ENCODE data around the gene RPL35. TPM values are rescaled to one million over a fixed set of nuclear protein-coding genes. Genes with fewer than 3 reads are reported as not detected.

The RPL35 gene
- total and polyA plus RNA-seq, 2 experiments from 2014 or later = 1,202 to 4,143 TPM

DNA sequence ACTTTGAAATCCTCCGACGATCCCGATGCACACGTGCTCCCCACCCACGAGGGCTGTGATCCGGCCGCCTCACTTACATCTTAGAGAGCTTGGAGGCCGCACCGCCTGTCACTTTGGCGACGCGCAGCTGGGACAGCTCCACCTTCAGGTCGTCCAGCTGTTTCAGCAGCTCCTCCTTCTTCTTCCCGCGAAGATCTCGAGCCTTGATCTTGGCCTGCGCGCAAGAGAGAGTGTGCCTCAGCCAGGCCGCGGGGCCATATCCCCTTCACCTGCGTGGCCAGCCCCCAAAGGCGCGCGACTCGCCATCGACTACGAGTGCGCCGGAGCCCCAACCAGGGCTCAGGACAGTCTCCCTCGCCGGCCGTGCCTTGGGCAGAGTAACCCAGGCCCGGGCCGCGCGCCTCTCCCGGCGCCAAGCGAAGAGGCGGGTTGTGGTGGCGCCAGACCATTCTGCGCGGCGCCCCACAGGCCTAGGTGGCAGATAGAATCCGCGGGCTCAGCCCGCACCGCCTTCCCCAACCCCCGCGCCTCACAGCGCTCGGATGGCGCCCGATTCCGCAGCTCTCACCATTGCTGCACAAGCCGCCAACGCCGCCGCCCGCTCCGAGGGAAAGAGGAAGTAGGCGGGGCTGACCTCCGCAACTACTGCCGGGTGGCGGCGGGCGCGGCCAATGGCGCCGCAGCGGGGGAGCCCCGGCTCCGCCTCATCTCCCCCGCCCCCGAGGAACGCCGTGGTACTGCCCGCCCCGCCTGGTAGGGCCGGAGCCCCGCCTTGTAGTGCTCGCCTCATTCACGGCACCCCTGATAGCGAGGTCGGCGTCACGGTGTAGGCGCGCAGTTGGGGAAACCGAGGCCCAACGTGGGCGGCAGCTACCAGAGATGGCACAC, at the start of gene RPL35, which contains the start of gene ARPC5L (continued):
- TF ChIP-seq STAT1 (IDR thresholded peaks at IDR 0.05; ENCODE audit: unreplicated experiment) = no peak

DNA sequence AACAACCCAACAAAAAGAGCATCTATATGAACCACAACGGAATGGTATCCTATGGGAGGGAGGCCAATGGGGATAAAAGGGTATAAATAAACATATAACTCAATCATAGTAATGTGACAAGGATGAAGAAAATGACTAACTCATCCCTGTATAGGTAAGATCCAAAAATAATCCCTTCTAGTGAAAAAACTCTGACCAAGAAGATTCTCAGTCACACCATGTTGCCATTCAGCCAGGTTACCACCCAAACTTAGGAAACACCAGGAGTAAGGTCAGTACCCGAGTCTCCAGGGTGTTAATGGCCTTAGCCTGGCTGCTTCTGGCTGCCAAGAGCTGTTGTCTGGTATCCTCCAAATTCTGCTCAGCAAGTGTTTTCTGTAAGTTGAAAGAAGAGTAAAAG, 46.3 kb upstream of the RPL35 start:
- H3K27ac Mint-ChIP-seq = no peak overlapping the region
- H3K4me3 Mint-ChIP-seq = no peak overlapping the region
- H3K27me3 Mint-ChIP-seq (ENCODE audit: insufficient read depth, low read depth, poor library complexity) = peaks cover 2% of the 10 kb centered on the region
- H3K4me3 ChIP-seq = no peak overlapping the region
- H3K27ac ChIP-seq (ENCODE audit: low read depth) = 0 out of 2 replicates have a peak overlapping the region, but pooled peaks have one; percentile 22
- no peaks in the 10 kb centered on the region for H3K36me3 ChIP-seq (ENCODE audit: insufficient read depth)
- H4K20me1 ChIP-seq (replicated peaks; ENCODE audit: insufficient read depth) = no peaks in the 10 kb centered on the region
- H3K27me3 ChIP-seq (ENCODE audit: insufficient read depth) = no peaks in the 10 kb centered on the region
- no peaks in the 10 kb centered on the region for H3K9me2 ChIP-seq (ENCODE audit: insufficient read depth)
- ATAC-seq (no peak), DNase-seq (ENCODE audit: low spot score) (no peak)
- H3F3A ChIP-seq (replicated peaks; ENCODE audit: low read depth) = no peaks in the 10 kb centered on the region
- peaks cover 6% of the 10 kb centered on the region; the same call in 1 of the 3 replicates for H3K36me3 Mint-ChIP-seq (ENCODE audit: low read depth)
- H3K4me2 ChIP-seq = no peak overlapping the region
- H2AFZ ChIP-seq = no peak overlapping the region
- no peaks in the 10 kb centered on the region for H3K4me1 ChIP-seq (ENCODE audit: insufficient read depth)
- H3K79me2 ChIP-seq (replicated peaks; ENCODE audit: insufficient read depth) = no peaks in the 10 kb centered on the region
- H3K4me1 Mint-ChIP-seq = no peaks in the 10 kb centered on the region
- H3K9me3 Mint-ChIP-seq = no peaks in the 10 kb centered on the region
- TF ChIP-seq ZNF114 (CRISPR knock-in tag; IDR thresholded peaks at IDR 0.05) = no peak
- TF ChIP-seq NANOG (IDR thresholded peaks at IDR 0.05; ENCODE audit: borderline replicate concordance) = no peak
- no peak for TF ChIP-seq CREB1 (CRISPR knock-in tag; IDR thresholded peaks at IDR 0.05; ENCODE audit: low read depth)
- TF ChIP-seq JUNB (IDR thresholded peaks at IDR 0.05; ENCODE audit: unreplicated experiment) = no peak
- TF ChIP-seq, protein P1, sequence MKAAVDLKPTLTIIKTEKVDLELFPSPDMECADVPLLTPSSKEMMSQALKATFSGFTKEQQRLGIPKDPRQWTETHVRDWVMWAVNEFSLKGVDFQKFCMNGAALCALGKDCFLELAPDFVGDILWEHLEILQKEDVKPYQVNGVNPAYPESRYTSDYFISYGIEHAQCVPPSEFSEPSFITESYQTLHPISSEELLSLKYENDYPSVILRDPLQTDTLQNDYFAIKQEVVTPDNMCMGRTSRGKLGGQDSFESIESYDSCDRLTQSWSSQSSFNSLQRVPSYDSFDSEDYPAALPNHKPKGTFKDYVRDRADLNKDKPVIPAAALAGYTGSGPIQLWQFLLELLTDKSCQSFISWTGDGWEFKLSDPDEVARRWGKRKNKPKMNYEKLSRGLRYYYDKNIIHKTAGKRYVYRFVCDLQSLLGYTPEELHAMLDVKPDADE (IDR thresholded peaks at IDR 0.05) = no peak
- TF ChIP-seq, protein P2, sequence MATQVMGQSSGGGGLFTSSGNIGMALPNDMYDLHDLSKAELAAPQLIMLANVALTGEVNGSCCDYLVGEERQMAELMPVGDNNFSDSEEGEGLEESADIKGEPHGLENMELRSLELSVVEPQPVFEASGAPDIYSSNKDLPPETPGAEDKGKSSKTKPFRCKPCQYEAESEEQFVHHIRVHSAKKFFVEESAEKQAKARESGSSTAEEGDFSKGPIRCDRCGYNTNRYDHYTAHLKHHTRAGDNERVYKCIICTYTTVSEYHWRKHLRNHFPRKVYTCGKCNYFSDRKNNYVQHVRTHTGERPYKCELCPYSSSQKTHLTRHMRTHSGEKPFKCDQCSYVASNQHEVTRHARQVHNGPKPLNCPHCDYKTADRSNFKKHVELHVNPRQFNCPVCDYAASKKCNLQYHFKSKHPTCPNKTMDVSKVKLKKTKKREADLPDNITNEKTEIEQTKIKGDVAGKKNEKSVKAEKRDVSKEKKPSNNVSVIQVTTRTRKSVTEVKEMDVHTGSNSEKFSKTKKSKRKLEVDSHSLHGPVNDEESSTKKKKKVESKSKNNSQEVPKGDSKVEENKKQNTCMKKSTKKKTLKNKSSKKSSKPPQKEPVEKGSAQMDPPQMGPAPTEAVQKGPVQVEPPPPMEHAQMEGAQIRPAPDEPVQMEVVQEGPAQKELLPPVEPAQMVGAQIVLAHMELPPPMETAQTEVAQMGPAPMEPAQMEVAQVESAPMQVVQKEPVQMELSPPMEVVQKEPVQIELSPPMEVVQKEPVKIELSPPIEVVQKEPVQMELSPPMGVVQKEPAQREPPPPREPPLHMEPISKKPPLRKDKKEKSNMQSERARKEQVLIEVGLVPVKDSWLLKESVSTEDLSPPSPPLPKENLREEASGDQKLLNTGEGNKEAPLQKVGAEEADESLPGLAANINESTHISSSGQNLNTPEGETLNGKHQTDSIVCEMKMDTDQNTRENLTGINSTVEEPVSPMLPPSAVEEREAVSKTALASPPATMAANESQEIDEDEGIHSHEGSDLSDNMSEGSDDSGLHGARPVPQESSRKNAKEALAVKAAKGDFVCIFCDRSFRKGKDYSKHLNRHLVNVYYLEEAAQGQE (IDR thresholded peaks at IDR 0.05; ENCODE audit: unreplicated experiment) = no peak
- TF ChIP-seq ZNF331 (CRISPR knock-in tag; IDR thresholded peaks at IDR 0.05; ENCODE audit: low read depth) = no peak
- TF ChIP-seq STAT1 (IDR thresholded peaks at IDR 0.05; ENCODE audit: unreplicated experiment) = no peak
- TF ChIP-seq, protein P3, sequence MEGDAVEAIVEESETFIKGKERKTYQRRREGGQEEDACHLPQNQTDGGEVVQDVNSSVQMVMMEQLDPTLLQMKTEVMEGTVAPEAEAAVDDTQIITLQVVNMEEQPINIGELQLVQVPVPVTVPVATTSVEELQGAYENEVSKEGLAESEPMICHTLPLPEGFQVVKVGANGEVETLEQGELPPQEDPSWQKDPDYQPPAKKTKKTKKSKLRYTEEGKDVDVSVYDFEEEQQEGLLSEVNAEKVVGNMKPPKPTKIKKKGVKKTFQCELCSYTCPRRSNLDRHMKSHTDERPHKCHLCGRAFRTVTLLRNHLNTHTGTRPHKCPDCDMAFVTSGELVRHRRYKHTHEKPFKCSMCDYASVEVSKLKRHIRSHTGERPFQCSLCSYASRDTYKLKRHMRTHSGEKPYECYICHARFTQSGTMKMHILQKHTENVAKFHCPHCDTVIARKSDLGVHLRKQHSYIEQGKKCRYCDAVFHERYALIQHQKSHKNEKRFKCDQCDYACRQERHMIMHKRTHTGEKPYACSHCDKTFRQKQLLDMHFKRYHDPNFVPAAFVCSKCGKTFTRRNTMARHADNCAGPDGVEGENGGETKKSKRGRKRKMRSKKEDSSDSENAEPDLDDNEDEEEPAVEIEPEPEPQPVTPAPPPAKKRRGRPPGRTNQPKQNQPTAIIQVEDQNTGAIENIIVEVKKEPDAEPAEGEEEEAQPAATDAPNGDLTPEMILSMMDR (conservative IDR thresholded peaks at IDR 0.05; ENCODE audit: low read depth in 2 of 2) = no peak
- TF ChIP-seq, protein P4, sequence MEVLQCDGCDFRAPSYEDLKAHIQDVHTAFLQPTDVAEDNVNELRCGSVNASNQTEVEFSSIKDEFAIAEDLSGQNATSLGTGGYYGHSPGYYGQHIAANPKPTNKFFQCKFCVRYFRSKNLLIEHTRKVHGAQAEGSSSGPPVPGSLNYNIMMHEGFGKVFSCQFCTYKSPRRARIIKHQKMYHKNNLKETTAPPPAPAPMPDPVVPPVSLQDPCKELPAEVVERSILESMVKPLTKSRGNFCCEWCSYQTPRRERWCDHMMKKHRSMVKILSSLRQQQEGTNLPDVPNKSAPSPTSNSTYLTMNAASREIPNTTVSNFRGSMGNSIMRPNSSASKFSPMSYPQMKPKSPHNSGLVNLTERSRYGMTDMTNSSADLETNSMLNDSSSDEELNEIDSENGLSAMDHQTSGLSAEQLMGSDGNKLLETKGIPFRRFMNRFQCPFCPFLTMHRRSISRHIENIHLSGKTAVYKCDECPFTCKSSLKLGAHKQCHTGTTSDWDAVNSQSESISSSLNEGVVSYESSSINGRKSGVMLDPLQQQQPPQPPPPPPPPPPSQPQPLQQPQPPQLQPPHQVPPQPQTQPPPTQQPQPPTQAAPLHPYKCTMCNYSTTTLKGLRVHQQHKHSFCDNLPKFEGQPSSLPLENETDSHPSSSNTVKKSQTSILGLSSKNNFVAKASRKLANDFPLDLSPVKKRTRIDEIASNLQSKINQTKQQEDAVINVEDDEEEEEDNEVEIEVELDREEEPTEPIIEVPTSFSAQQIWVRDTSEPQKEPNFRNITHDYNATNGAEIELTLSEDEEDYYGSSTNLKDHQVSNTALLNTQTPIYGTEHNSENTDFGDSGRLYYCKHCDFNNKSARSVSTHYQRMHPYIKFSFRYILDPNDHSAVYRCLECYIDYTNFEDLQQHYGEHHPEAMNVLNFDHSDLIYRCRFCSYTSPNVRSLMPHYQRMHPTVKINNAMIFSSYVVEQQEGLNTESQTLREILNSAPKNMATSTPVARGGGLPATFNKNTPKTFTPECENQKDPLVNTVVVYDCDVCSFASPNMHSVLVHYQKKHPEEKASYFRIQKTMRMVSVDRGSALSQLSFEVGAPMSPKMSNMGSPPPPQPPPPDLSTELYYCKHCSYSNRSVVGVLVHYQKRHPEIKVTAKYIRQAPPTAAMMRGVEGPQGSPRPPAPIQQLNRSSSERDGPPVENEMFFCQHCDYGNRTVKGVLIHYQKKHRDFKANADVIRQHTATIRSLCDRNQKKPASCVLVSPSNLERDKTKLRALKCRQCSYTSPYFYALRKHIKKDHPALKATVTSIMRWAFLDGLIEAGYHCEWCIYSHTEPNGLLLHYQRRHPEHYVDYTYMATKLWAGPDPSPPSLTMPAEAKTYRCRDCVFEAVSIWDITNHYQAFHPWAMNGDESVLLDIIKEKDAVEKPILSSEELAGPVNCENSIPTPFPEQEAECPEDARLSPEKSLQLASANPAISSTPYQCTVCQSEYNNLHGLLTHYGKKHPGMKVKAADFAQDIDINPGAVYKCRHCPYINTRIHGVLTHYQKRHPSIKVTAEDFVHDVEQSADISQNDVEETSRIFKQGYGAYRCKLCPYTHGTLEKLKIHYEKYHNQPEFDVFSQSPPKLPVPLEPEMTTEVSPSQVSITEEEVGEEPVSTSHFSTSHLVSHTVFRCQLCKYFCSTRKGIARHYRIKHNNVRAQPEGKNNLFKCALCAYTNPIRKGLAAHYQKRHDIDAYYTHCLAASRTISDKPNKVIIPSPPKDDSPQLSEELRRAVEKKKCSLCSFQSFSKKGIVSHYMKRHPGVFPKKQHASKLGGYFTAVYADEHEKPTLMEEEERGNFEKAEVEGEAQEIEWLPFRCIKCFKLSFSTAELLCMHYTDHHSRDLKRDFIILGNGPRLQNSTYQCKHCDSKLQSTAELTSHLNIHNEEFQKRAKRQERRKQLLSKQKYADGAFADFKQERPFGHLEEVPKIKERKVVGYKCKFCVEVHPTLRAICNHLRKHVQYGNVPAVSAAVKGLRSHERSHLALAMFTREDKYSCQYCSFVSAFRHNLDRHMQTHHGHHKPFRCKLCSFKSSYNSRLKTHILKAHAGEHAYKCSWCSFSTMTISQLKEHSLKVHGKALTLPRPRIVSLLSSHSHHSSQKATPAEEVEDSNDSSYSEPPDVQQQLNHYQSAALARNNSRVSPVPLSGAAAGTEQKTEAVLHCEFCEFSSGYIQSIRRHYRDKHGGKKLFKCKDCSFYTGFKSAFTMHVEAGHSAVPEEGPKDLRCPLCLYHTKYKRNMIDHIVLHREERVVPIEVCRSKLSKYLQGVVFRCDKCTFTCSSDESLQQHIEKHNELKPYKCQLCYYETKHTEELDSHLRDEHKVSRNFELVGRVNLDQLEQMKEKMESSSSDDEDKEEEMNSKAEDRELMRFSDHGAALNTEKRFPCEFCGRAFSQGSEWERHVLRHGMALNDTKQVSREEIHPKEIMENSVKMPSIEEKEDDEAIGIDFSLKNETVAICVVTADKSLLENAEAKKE (CRISPR knock-in tag; IDR thresholded peaks at IDR 0.05) = no peak
- no peak for TF ChIP-seq EZH2phosphoT487 (IDR thresholded peaks at IDR 0.05; ENCODE audit: unreplicated experiment)

Data from GM23338 (cell line).